NCI-H146 (cell line): ENCODE results near the gene GAS6.

ENCODE experiments used
- DNase-seq: peaks from one replicate; lab custom pipeline; 2025; lab: John Stamatoyannopoulos, UW

The GAS6 gene

DNA sequence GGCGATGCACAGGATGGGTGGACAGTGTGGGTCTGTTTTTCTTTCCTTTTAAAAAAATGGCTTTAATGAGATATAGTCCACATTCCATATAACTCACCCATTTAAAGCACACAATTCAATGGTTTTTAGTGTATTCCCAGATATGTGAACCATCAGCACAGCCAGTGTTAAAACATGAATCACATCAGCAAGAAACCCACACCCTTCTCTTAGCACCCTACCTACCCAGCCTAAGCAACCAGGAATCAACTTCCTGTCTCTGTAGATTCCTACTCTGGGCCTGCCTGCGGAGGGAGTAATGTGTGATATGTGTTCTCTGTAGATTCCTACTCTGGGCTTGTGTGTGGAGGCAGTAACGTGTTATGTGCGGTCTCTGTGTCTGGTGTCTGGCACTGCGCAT lies 92.9 kb downstream of the GAS6 start:
- DNase-seq = no peak
